B cell (primary cell): ENCODE data around the gene SIK3. TPM values are rescaled to one million over a fixed set of nuclear protein-coding genes. Genes with fewer than 3 reads are reported as not detected.
"Not testable (repeated sequence)": the region's sequence is repeated elsewhere in the genome, so short reads cannot be mapped to it uniquely, and the experiment has no call there.

Source experiments
- ATAC-seq: fragments of 200-7000 bp; cut with Tn5 transposase; one replicate; pipeline ENCODE4 v1.10.0; 2021; ENCODE audit warnings: low read depth, mild to moderate bottlenecking, moderate number of reproducible peaks, moderate library complexity
- CTCF ChIA-PET: fragments of 350-600 bp; sonication (Branson Sonifier 250); formaldehyde crosslinking; loops from one replicate; lab custom pipeline; 2021; ENCODE audit warnings: antibody characterized with exemption, inconsistent platforms; lab: Charles Lee
- POLR2A ChIA-PET: fragments of 350-600 bp; sonication (Branson Sonifier 250); formaldehyde crosslinking; loops from one replicate; lab custom pipeline; 2021; ENCODE audit warnings: antibody characterized with exemption; lab: Charles Lee
- DNase-seq: peaks from one replicate; pipeline ENCODE4 v3.0.0; 2013
- H2AFZ ChIP-seq: 2 replicates; pipeline ENCODE4 v1.6.1; 2012; ENCODE audit warnings: mild to moderate bottlenecking, low read depth, low read length; ENCODE audit not compliant: insufficient read depth, poor library complexity, severe bottlenecking
- H3K27ac ChIP-seq, 2 donors: 1 replicate in 1 of 2; 2 replicates in 1 of 2; pipeline ENCODE4 v1.5.1; 2012 to 2013; ENCODE audit warnings: low read length in 2 of 2, mild to moderate bottlenecking in 2 of 2, moderate library complexity in 1 of 2
- H3K27me3 ChIP-seq, 4 experiments: fragments of 200-600 bp in 1 of 4; sonication (generic) in 1 of 4; replicated peaks in 1 of 4; 1 replicate in 2 of 4; 2 replicates in 2 of 4; pipeline versions ENCODE4 v1.6.1 to v1.7.0; 2013 to 2016; ENCODE audit warnings: low read length in 3 of 4, mild to moderate bottlenecking in 2 of 4, mixed read lengths in 1 of 4, moderate library complexity in 1 of 4; ENCODE audit not compliant: insufficient read depth in 4 of 4, control insufficient read depth in 3 of 4; ENCODE audit errors: control extremely low read depth in 1 of 4
- H3K36me3 ChIP-seq, 2 experiments: replicated peaks in 1 of 2; 1 replicate in 1 of 2; 2 replicates in 1 of 2; pipeline versions ENCODE4 v1.6.1 to v1.7.1; 2013; ENCODE audit warnings: low read length in 1 of 2; ENCODE audit not compliant: insufficient read depth in 2 of 2, control insufficient read depth in 1 of 2; ENCODE audit errors: control extremely low read depth in 1 of 2, extremely low read depth in 1 of 2
- H3K4me1 ChIP-seq, 2 donors: fragments of 200-600 bp in 1 of 2; sonication (generic) in 1 of 2; 1 replicate in 1 of 2; 2 replicates in 1 of 2; pipeline versions ENCODE4 v1.5.1 to v1.6.1; 2013 to 2017; ENCODE audit warnings: low read length in 2 of 2; ENCODE audit not compliant: control insufficient read depth in 2 of 2, insufficient read depth in 2 of 2
- H3K4me2 ChIP-seq: replicated peaks from 2 replicates; pipeline ENCODE3; 2012; ENCODE audit warnings: mild to moderate bottlenecking, low read depth, low read length; ENCODE audit not compliant: poor library complexity, severe bottlenecking
- H3K4me3 ChIP-seq, 5 experiments: fragments of 200-600 bp in 1 of 5; sonication (generic) in 1 of 5; 1 replicate in 3 of 5; 2 replicates in 2 of 5; pipeline versions ENCODE4 v1.5.1 to v1.7.0; 2011 to 2016; ENCODE audit warnings: low read length in 4 of 5, mild to moderate bottlenecking in 4 of 5, low read depth in 2 of 5, control low read depth in 1 of 5, moderate library complexity in 1 of 5; ENCODE audit not compliant: insufficient read depth in 1 of 5; ENCODE audit errors: control extremely low read depth in 1 of 5, extremely low read depth in 1 of 5
- H3K79me2 ChIP-seq: fragments of 200-600 bp; sonication (generic); one replicate; pipeline ENCODE4 v1.6.0; 2016; ENCODE audit warnings: low read length; ENCODE audit not compliant: control insufficient read depth, insufficient read depth
- H3K9ac ChIP-seq: fragments of 200-600 bp; sonication (generic); 2 replicates; pipeline ENCODE4 v1.6.1; 2017; ENCODE audit warnings: mild to moderate bottlenecking, low read length, moderate library complexity
- H3K9me3 ChIP-seq, 3 donors: one replicate each; pipeline versions ENCODE4 v1.6.1 to v1.7.1; 2013; ENCODE audit warnings: low read length in 2 of 3; ENCODE audit not compliant: control insufficient read depth in 2 of 3, insufficient read depth in 1 of 3; ENCODE audit errors: control extremely low read depth in 1 of 3
- H4K20me1 ChIP-seq: 2 replicates; pipeline ENCODE4 v1.6.0; 2012; ENCODE audit warnings: mild to moderate bottlenecking, low read length; ENCODE audit not compliant: insufficient read depth, control insufficient read depth, poor library complexity, severe bottlenecking
- H3K27ac Mint-ChIP-seq: one replicate; pipeline ENCODE4 v1.8.0; 2021; ENCODE audit warnings: mixed read lengths
- H3K27me3 Mint-ChIP-seq: one replicate; pipeline ENCODE4 v1.8.0; 2021; ENCODE audit warnings: mixed read lengths
- H3K4me1 Mint-ChIP-seq: one replicate; pipeline ENCODE4 v1.8.0; 2021; ENCODE audit warnings: mixed read lengths
- H3K4me3 Mint-ChIP-seq: one replicate; pipeline ENCODE4 v1.8.0; 2021; ENCODE audit warnings: mixed read lengths
- H3K9me3 Mint-ChIP-seq: one replicate; pipeline ENCODE4 v1.8.0; 2022; ENCODE audit warnings: mixed read lengths; ENCODE audit not compliant: insufficient read depth
- CTCF ChIP-seq: fragments of 200-600 bp; IDR thresholded peaks from one replicate; pipeline ENCODE4 v1.8.0; 2022; ENCODE audit warnings: antibody characterized with exemption, mild to moderate bottlenecking
- EZH2 ChIP-seq: IDR thresholded peaks from 2 replicates; pipeline ENCODE4 v1.6.1; 2012; ENCODE audit warnings: borderline replicate concordance, low read depth, mild to moderate bottlenecking, moderate library complexity, low read length; ENCODE audit not compliant: insufficient read depth, poor library complexity, severe bottlenecking
- WGBS: methylation state at CpG from one replicate; pipeline ENCODE4 v1.1.5; 2013; ENCODE audit warnings: missing lambda C conversion rate; ENCODE audit not compliant: insufficient coverage; 5-methylcytosine and 5-hydroxymethylcytosine counted together
- intact Hi-C: fragments of 100-400 bp; cut with micrococcal nuclease; formaldehyde crosslinking; loops from one replicate; pipeline ENCODE4 v1.10.0; 2022
- polyA plus RNA-seq: library from polyadenylated mRNA; depleted of rRNA; stranded (reverse); fragments of >200 nt; gene quantifications from 2 replicates; pipeline ENCODE4 v1.2.3, GENCODE V29; 2012
- total RNA-seq, 2 donors: library from RNA; stranded (reverse); fragments of 120-200 nt in 1 of 2; gene quantifications; 1 replicate in 1 of 2; 2 replicates in 1 of 2; pipeline versions ENCODE4 v1.2.3 to v1.2.4, GENCODE V29; 2013 to 2022

The SIK3 gene
- total and polyA plus RNA-seq, 2 donors (not counting 1 experiment from before 2014, with no cell fraction given) = 36.5 to 180 TPM

- Mint-ChIP-seq H3K9me3 (no peaks in the 10 kb centered on the region), H3K27me3 (no peaks in the 10 kb centered on the region), H3K4me1 (peaks cover 74% of the 10 kb centered on the region), H3K27ac (no peak overlapping the region), H3K4me3 (no peak overlapping the region)
- Histone ChIP-seq H3K4me2 (no peak overlapping the region), H4K20me1 (peaks cover 44% of the 10 kb centered on the region), H3K27ac (no peak overlapping the region), H3K4me1 (peaks cover 32 to 53% of the 10 kb centered on the region in 2 donors), H3K9ac (no peak overlapping the region), H2AFZ (no peak overlapping the region), H3K27me3 (no peaks in the 10 kb centered on the region), H3K4me3 (no peak overlapping the region), H3K36me3 (no peaks in the 10 kb centered on the region), H3K79me2 (peaks cover 95% of the 10 kb centered on the region), H3K9me3 (no peaks in the 10 kb centered on the region)
- CTCF ChIA-PET = interaction anchor here (0.6 kb wide), 1 partner anchor 112 kb away, joined by 4 read pairs; no protein-coding TSS in a partner anchor
- intact Hi-C loops = no loop called here
- POLR2A ChIA-PET = interaction anchor here (0.6 kb wide), 1 partner anchor 14 kb away, joined by 9 read pairs; no protein-coding TSS in a partner anchor
- no peak for DNase-seq
- no CpG with 5 or more reads among the region's 6 CpGs for WGBS
- TF ChIP-seq CTCF (no peak), EZH2 (no peak)
- ATAC-seq = peak; percentile 14
These were observed 71.5 kb downstream of the SIK3 start for GRCh38 chr11:117026593-117027330.

- not testable (repeated sequence) for H3K27me3 ChIP-seq, ATAC-seq, DNase-seq, H3K4me2 ChIP-seq, H3K9ac ChIP-seq, H3K27me3 Mint-ChIP-seq, H2AFZ ChIP-seq, H3K9me3 Mint-ChIP-seq, H3K9me3 ChIP-seq, H3K27ac Mint-ChIP-seq, H3K4me3 ChIP-seq, H3K36me3 ChIP-seq
- peaks cover 82% of the 10 kb centered on the region for H3K4me1 Mint-ChIP-seq
- 100% methylated on average over 5 of the region's 7 CpGs for WGBS
- peaks cover 61 to 66% of the 10 kb centered on the region in 2 donors for H3K4me1 ChIP-seq
- intact Hi-C loops = loop anchor here (5.0 kb wide), 3 partner anchors 39 to 96 kb away; no protein-coding TSS in a partner anchor
- peaks cover 48% of the 10 kb centered on the region for H4K20me1 ChIP-seq
- peak overlapping the region; percentile 4 for H3K4me3 Mint-ChIP-seq
- CTCF ChIA-PET = interaction anchor here (1.3 to 1.5 kb wide), 2 partner anchors 97 to 98 kb away, joined by 3 to 5 read pairs; no protein-coding TSS in a partner anchor
- peak overlapping the region in 1 of 2 donors; percentile 7 for H3K27ac ChIP-seq
- peaks cover 97% of the 10 kb centered on the region for H3K79me2 ChIP-seq
- POLR2A ChIA-PET = interaction anchor here (1.0 kb wide), 1 partner anchor 43 kb away, joined by 5 read pairs; no protein-coding TSS in a partner anchor
These were observed 74.5 kb downstream of the SIK3 start for GRCh38 chr11:117023707-117024106.
